ENCODE results near the gene SNN. TPM values are rescaled to one million over a fixed set of nuclear protein-coding genes. Genes with fewer than 3 reads are reported as not detected.

The SNN gene
- total RNA-seq, 4 donors from 2014 or later = 22.5 to 94.5 (median 78.1) TPM

GRCh38 chr16:11708421-11708820, 40.2 kb downstream of the SNN start:
- Histone ChIP-seq H3K4me1 (peaks cover 61 to 76% of the 10 kb centered on the region in 2 donors), H3K4me3 (no peak overlapping the region), H3K27ac (peak overlapping the region; percentile 89 to 95 (median 94)), H3K9me3 (no peaks in the 10 kb centered on the region), H3K36me3 (no peaks in the 10 kb centered on the region), H3K27me3 (no peaks in the 10 kb centered on the region)
- no peak for TF ChIP-seq POLR2A (IDR thresholded peaks at IDR 0.05)
- no peak for TF ChIP-seq CTCF (IDR thresholded peaks at IDR 0.05 in 4 of 5, conservative IDR thresholded peaks at IDR 0.05 in 1 of 5)
- in situ Hi-C loops (cut with MboI; ENCODE audit: low sequenced_read_pairs in 4 of 4) = loop anchor here in 1 of 4 donors (25.0 kb wide), 1 partner anchor 746 kb away; no protein-coding TSS in a partner anchor
- DNase-seq = no peak
- no peak for ATAC-seq
- intact Hi-C loops (cut with DNase I; ENCODE audit: low total_unique reads) = no loop called here

- in situ Hi-C loops (cut with MboI; ENCODE audit: low sequenced_read_pairs in 4 of 4) = loop anchor here in 2 of 4 donors (10.0 to 25.0 kb wide), 2 partner anchors 177 to 749 kb away; no protein-coding TSS in a partner anchor
- Histone ChIP-seq H3K4me3 (no peak overlapping the region), H3K4me1 (peaks cover 36 to 57% of the 10 kb centered on the region in 2 donors), H3K9me3 (no peaks in the 10 kb centered on the region), H3K27me3 (no peaks in the 10 kb centered on the region), H3K36me3 (no peaks in the 10 kb centered on the region), H3K27ac (peak overlapping the region; percentile 78 to 95 (median 88))
- intact Hi-C loops (cut with DNase I; ENCODE audit: low total_unique reads) = loop anchor here (10.0 kb wide), 1 partner anchor 217 kb away; no protein-coding TSS in a partner anchor
- DNase-seq = no peak
- no peak for ATAC-seq
- no peak for TF ChIP-seq CTCF (IDR thresholded peaks at IDR 0.05 in 4 of 5, conservative IDR thresholded peaks at IDR 0.05 in 1 of 5)
- TF ChIP-seq POLR2A (IDR thresholded peaks at IDR 0.05) = no peak
Measured at GRCh38 chr16:11711662-11712061, 43.4 kb downstream of the SNN start.

- in situ Hi-C loops (cut with MboI; ENCODE audit: low sequenced_read_pairs in 4 of 4) = loop anchor here in 2 of 4 donors (10.0 to 25.0 kb wide), 2 partner anchors 177 to 750 kb away; no protein-coding TSS in a partner anchor
Measured at GRCh38 chr16:11712122-11712521, 43.9 kb downstream of the SNN start.

GRCh38 chr16:11715246-11715947, 47.1 kb downstream of the SNN start:
- no peak for ATAC-seq
- H3K4me1 ChIP-seq = peaks cover 12 to 37% of the 10 kb centered on the region in 2 donors
- in situ Hi-C loops (cut with MboI; ENCODE audit: low sequenced_read_pairs in 4 of 4) = loop anchor here in 2 of 4 donors (5.0 to 25.0 kb wide), 3 partner anchors 181 to 753 kb away; no protein-coding TSS in a partner anchor
- intact Hi-C loops (cut with DNase I; ENCODE audit: low total_unique reads) = loop anchor here (2.0 to 10.0 kb wide), 5 partner anchors 41 to 319 kb away; no protein-coding TSS in a partner anchor
- DNase-seq = no peak
- H3K36me3 ChIP-seq = peaks cover 0 to 19% of the 10 kb centered on the region in 2 donors
- H3K4me3 ChIP-seq = no peak overlapping the region
- H3K27ac ChIP-seq = peak overlapping the region; percentile 78 to 95 (median 88)
- no peaks in the 10 kb centered on the region for H3K27me3 ChIP-seq
- TF ChIP-seq POLR2A (IDR thresholded peaks at IDR 0.05) (no peak), CTCF (IDR thresholded peaks at IDR 0.05 in 4 of 5, conservative IDR thresholded peaks at IDR 0.05 in 1 of 5) (no peak)
- no peaks in the 10 kb centered on the region for H3K9me3 ChIP-seq

More at GRCh38 chr16:11712122-11712521, 43.9 kb downstream of the SNN start:
- H3K4me3 ChIP-seq = no peak overlapping the region
- H3K27me3 ChIP-seq = no peaks in the 10 kb centered on the region
- H3K27ac ChIP-seq = peak overlapping the region; percentile 78 to 95 (median 88)
- TF ChIP-seq CTCF (IDR thresholded peaks at IDR 0.05 in 4 of 5, conservative IDR thresholded peaks at IDR 0.05 in 1 of 5) = no peak
- no peak for TF ChIP-seq POLR2A (IDR thresholded peaks at IDR 0.05)
- peaks cover 32 to 52% of the 10 kb centered on the region in 2 donors for H3K4me1 ChIP-seq
- no peaks in the 10 kb centered on the region for H3K9me3 ChIP-seq
- no peak for DNase-seq
- intact Hi-C loops (cut with DNase I; ENCODE audit: low total_unique reads) = loop anchor here (10.0 kb wide), 1 partner anchor 217 kb away; no protein-coding TSS in a partner anchor
- no peak for ATAC-seq
- H3K36me3 ChIP-seq = no peaks in the 10 kb centered on the region
